Measurements from ENCODE around the gene MCU. TPM values are rescaled to one million over a fixed set of nuclear protein-coding genes. Genes with fewer than 3 reads are reported as not detected.
"Not testable (repeated sequence)": the region's sequence is repeated elsewhere in the genome, so short reads cannot be mapped to it uniquely, and the experiment has no call there.

The MCU gene
- total and polyA plus RNA-seq, 10 donors: 7.2 to 29.2 (median 19.4) TPM

DNA sequence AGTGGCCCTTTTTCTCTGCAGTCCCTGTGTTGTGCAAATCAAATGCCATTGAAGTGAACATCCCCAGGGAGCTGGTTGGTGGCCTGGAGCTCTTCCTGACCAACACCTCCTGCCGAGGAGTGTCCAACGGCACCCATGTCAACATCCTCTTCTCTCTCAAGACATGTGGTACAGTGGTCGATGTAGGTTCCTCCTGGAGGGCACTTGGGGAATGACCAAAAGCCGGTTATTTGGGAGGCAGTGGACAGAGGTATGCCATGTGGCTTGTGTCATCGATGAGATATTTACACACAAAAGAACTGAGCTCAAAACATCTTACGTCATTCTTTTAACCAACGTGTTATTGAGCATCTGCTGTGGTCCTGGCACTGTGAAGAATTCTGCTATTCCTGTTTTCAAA, 221.3 kb downstream of the MCU start:
- intact Hi-C loops (cut with DNase I; ENCODE audit: low total_unique reads): no loop called here
- H3K27me3 ChIP-seq (replicated peaks in 1 of 7): no peaks in the 10 kb centered on the region
- 83 to 92% (median 89%) methylated on average over 7 of the region's 7 CpGs for WGBS, 5 donors
- no peaks in the 10 kb centered on the region for H3K9me3 ChIP-seq
- no peaks in the 10 kb centered on the region for H3K4me1 ChIP-seq
- no peak for DNase-seq
- H3K27ac ChIP-seq: no peak overlapping the region
- H3K4me3 ChIP-seq: no peak overlapping the region
- H3K36me3 ChIP-seq: peaks cover 0 to 25% (median 0%) of the 10 kb centered on the region in 6 donors
- TF ChIP-seq POLR2A (IDR thresholded peaks at IDR 0.05): no peak
- no peak for TF ChIP-seq POLR2AphosphoS5 (IDR thresholded peaks at IDR 0.05)
- TF ChIP-seq, protein P1, sequence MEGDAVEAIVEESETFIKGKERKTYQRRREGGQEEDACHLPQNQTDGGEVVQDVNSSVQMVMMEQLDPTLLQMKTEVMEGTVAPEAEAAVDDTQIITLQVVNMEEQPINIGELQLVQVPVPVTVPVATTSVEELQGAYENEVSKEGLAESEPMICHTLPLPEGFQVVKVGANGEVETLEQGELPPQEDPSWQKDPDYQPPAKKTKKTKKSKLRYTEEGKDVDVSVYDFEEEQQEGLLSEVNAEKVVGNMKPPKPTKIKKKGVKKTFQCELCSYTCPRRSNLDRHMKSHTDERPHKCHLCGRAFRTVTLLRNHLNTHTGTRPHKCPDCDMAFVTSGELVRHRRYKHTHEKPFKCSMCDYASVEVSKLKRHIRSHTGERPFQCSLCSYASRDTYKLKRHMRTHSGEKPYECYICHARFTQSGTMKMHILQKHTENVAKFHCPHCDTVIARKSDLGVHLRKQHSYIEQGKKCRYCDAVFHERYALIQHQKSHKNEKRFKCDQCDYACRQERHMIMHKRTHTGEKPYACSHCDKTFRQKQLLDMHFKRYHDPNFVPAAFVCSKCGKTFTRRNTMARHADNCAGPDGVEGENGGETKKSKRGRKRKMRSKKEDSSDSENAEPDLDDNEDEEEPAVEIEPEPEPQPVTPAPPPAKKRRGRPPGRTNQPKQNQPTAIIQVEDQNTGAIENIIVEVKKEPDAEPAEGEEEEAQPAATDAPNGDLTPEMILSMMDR (IDR thresholded peaks at IDR 0.05 in 8 of 11, conservative IDR thresholded peaks at IDR 0.05 in 3 of 11): no peak

DNA sequence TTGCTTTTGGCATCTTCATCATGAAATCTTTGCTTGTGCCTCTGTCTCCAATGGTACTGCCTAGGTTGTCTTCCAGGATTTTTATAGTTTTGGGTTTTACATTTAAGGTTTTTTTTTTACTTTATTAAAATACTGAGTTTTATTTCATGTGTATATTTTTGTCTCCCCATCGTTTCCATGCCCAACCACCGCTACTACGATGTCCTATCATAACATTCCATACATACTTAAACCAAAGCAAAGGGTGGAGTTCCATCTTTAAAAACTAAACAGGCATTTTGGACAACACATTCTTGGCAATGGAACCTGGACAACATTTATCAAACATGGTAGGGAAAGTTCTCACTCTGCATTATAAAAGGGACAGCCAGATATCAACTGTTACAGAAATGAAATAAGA, 225.3 kb downstream of the MCU start:
- H3K27ac ChIP-seq; intact Hi-C loops (cut with DNase I; ENCODE audit: low total_unique reads); H3K4me3 ChIP-seq; H3K4me1 ChIP-seq; DNase-seq; H3K27me3 ChIP-seq (replicated peaks in 1 of 7): not testable (repeated sequence)
- peaks cover 0 to 20% (median 0%) of the 10 kb centered on the region in 6 donors for H3K36me3 ChIP-seq
- peaks cover 0 to 25% (median 18%) of the 10 kb centered on the region in 8 donors for H3K9me3 ChIP-seq
- 79 to 93% (median 88%) methylated on average over 3 of the region's 3 CpGs for WGBS, 5 donors

DNA sequence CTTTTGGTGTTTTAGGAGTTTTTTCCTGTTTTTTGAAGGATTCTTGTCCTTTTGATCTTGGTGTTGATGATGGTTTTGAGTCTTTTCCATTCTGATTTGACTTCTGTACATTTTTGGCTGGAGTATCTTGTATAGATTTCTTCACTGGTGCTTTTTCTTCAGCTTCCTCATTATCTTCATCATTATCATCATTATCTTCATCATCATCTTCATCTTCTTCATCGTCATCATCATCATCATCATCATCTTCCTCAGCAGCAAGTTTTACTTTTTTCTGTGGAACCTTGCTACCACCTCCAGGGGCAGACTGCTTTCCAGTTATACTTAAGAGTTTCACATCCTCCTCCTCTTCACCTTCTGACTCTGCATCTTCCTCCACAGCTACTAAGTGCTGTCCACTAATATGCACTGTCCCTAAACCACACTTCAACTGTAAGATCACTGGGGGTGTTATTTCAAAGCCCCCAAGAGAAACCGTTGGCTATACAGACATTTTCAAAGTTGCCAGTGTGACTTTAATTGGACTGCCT, 225.9 kb downstream of the MCU start:
- peaks cover 0 to 20% (median 0%) of the 10 kb centered on the region in 6 donors for H3K36me3 ChIP-seq
- peaks cover 0 to 30% (median 19%) of the 10 kb centered on the region in 8 donors for H3K9me3 ChIP-seq
- H3K27me3 ChIP-seq (replicated peaks in 1 of 7); DNase-seq; H3K27ac ChIP-seq; H3K4me1 ChIP-seq; H3K4me3 ChIP-seq; intact Hi-C loops (cut with DNase I; ENCODE audit: low total_unique reads): not testable (repeated sequence)
- 68 to 82% (median 74%) methylated on average over 2 of the region's 2 CpGs for WGBS, 5 donors

DNA sequence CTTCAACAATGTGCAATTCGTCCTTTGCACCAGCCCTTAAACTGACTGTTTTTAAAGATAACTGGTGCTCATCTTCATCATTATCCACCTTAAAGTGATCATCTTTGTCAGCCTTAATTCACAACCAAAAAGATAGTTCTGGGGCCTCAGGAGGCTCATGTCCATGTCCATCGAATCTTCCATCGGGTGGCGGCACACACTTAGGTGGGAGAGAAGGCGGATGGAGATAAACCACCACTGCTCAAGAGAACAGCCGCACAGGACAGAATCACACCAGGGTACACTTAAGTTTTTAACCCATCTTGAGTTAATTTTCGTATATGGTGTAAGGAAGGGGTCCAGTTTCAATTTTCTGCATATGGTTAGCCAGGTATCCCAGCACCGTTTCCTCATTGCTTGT, 226.4 kb downstream of the MCU start:
- Histone ChIP-seq H3K9me3 (peaks cover 0 to 31% (median 19%) of the 10 kb centered on the region in 8 donors), H3K4me3 (no peak overlapping the region), H3K27me3 (replicated peaks in 1 of 7) (no peaks in the 10 kb centered on the region), H3K4me1 (no peaks in the 10 kb centered on the region), H3K27ac (no peak overlapping the region), H3K36me3 (peaks cover 0 to 21% (median 0%) of the 10 kb centered on the region in 6 donors)
- no peak for TF ChIP-seq POLR2A (IDR thresholded peaks at IDR 0.05)
- TF ChIP-seq, protein P1 (IDR thresholded peaks at IDR 0.05 in 8 of 11, conservative IDR thresholded peaks at IDR 0.05 in 3 of 11): no peak
- TF ChIP-seq POLR2AphosphoS5 (IDR thresholded peaks at IDR 0.05): no peak
- no peak for DNase-seq
- intact Hi-C loops (cut with DNase I; ENCODE audit: low total_unique reads): no loop called here
- WGBS, 5 donors: 95 to 96% (median 95%) methylated on average over 8 of the region's 8 CpGs

DNA sequence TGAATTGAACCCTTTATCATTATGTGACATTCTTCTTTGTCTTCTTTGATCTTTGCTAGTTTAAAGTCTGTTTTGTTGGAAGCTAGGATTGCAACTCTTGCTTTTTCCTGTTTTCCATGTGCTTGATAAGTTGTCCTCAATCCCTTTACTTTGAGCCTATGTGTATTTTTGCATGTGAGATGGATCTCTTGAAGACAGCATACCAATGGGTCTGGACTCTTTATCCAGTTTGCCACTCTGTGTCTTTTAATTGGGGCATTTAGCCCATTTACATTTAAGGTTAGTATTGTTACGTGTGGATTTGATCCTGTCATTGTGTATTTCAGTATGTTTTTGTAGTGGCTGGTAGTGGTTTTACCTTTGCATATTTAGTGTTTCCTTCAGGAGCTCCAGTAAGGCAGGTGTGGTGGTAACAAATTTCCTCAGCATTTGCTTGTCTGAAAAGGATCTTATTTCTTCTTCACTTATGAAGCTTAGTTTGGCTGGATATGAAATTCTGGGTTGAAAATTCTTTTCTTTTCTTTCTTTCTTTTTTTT, 229.3 kb downstream of the MCU start:
- intact Hi-C loops (cut with DNase I; ENCODE audit: low total_unique reads); H3K4me3 ChIP-seq; DNase-seq; H3K27me3 ChIP-seq (replicated peaks in 1 of 7); H3K27ac ChIP-seq; H3K4me1 ChIP-seq: not testable (repeated sequence)
- H3K9me3 ChIP-seq: peaks cover 0 to 31% (median 19%) of the 10 kb centered on the region in 8 donors
- H3K36me3 ChIP-seq: peaks cover 0 to 23% (median 0%) of the 10 kb centered on the region in 6 donors
- WGBS, 5 donors: 89 to 100% (median 97%) methylated on average over 1 of the region's 1 CpG

Measured in spleen (tissue), 11 donors.